ENCODE measurements around the gene REEP1.

The REEP1 gene

DNA sequence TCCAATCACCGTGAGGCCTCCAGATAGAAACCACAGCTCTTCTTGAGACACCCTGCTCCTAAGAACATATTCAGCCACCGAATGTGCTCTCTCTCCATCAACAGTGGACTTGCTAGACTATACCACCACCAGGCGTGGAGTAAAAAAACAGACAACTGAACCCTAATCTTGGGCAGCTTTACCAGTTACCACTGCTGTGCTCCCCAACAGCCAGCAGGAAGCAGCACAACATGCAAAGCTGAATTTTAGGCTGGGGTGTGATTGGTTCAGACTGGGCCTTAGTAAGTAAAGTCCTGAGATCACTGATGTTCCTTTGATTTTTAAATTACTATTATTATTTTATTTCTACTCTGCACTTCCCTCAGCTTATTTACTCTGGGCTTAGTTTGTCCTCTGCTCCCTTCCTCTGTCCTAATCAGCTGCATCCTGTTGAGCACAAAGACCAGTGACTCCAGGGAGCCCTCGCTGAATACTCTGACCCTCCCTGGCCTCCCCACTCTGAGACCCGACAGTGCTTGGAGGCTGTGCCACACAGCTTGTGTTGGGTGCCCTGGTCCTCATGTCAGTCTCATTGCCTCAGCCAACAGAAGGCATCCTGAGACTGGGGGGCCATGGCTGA lies 116.3 kb downstream of the REEP1 start:
- WGBS, 2 donors (ENCODE audit: extremely low coverage in 2 of 2, insufficient read length in 2 of 2, insufficient replicate concordance in 1 of 2), result no CpG with 5 or more reads among the region's 5 CpGs

GRCh38 chr2:86219896-86220295 lies 117.5 kb downstream of the REEP1 start:
- WGBS, 2 donors (ENCODE audit: extremely low coverage in 2 of 2, insufficient read length in 2 of 2, insufficient replicate concordance in 1 of 2), result no CpG with 5 or more reads among the region's 5 CpGs
- Histone ChIP-seq H3K9me3 (replicated peaks in 1 of 2; ENCODE audit: control insufficient read depth in 2 of 2, insufficient read depth in 1 of 2, low read depth in 1 of 2, low read length in 2 of 2) (no peaks in the 10 kb centered on the region), H3K27ac (replicated peaks; ENCODE audit: low read length) (no peak overlapping the region), H3K23ac (ENCODE audit: low read depth, low read length, poor library complexity) (no peak overlapping the region), H2BK120ac (ENCODE audit: low read depth, low read length) (no peak overlapping the region), H3K4me3 (ENCODE audit: low read length in 2 of 2) (no peak overlapping the region), H3K36me3 (replicated peaks in 1 of 2; ENCODE audit: control insufficient read depth in 2 of 2, insufficient read depth in 2 of 2, low read length in 2 of 2) (no peaks in the 10 kb centered on the region), H2BK12ac (ENCODE audit: low read length) (no peak overlapping the region), H2AFZ (ENCODE audit: low read length) (no peak overlapping the region), H4K8ac (ENCODE audit: low read depth, low read length) (no peak overlapping the region), H2AK5ac (ENCODE audit: low read depth, low read length) (no peak overlapping the region), H3K18ac (ENCODE audit: low read length) (no peak overlapping the region), H3K9ac (ENCODE audit: low read depth, low read length, poor library complexity) (peak overlapping the region; percentile 15), H3K79me1 (ENCODE audit: low read depth, low read length) (no peaks in the 10 kb centered on the region), H4K91ac (ENCODE audit: low read depth, low read length, poor library complexity) (no peak overlapping the region), H3K27me3 (ENCODE audit: control insufficient read depth in 3 of 3, insufficient read depth in 3 of 3, low read depth in 1 of 3, low read length in 3 of 3) (no peaks in the 10 kb centered on the region), H3K4me1 (ENCODE audit: control insufficient read depth in 2 of 2, insufficient read depth in 1 of 2, low read depth in 1 of 2, low read length in 2 of 2) (peaks cover 16 to 23% of the 10 kb centered on the region in 2 donors), H2BK5ac (ENCODE audit: low read length) (no peak overlapping the region), H3K4ac (ENCODE audit: low read length) (no peak overlapping the region), H2BK15ac (ENCODE audit: low read length) (no peak overlapping the region), H3K4me2 (ENCODE audit: insufficient read depth, low read length, poor library complexity, severe bottlenecking) (no peak overlapping the region), H3K14ac (ENCODE audit: low read length) (no peak overlapping the region)
- DNase-seq (ENCODE audit: low spot score), result no peak

More for the DNA sequence above, 116.3 kb downstream of the REEP1 start:
- Histone ChIP-seq H3K27ac (replicated peaks; ENCODE audit: low read length) (no peak overlapping the region), H4K8ac (ENCODE audit: low read depth, low read length) (no peak overlapping the region), H3K4me3 (ENCODE audit: low read length in 2 of 2) (no peak overlapping the region), H2AK5ac (ENCODE audit: low read depth, low read length) (no peak overlapping the region), H3K23ac (ENCODE audit: low read depth, low read length, poor library complexity) (no peak overlapping the region), H4K91ac (ENCODE audit: low read depth, low read length, poor library complexity) (peak overlapping the region; percentile 68), H3K36me3 (replicated peaks in 1 of 2; ENCODE audit: control insufficient read depth in 2 of 2, insufficient read depth in 2 of 2, low read length in 2 of 2) (no peaks in the 10 kb centered on the region), H3K14ac (ENCODE audit: low read length) (no peak overlapping the region), H3K27me3 (ENCODE audit: control insufficient read depth in 3 of 3, insufficient read depth in 3 of 3, low read depth in 1 of 3, low read length in 3 of 3) (no peaks in the 10 kb centered on the region), H3K4me2 (ENCODE audit: insufficient read depth, low read length, poor library complexity, severe bottlenecking) (no peak overlapping the region), H3K4me1 (ENCODE audit: control insufficient read depth in 2 of 2, insufficient read depth in 1 of 2, low read depth in 1 of 2, low read length in 2 of 2) (peaks cover 16 to 25% of the 10 kb centered on the region in 2 donors), H2BK12ac (ENCODE audit: low read length) (no peak overlapping the region), H3K9ac (ENCODE audit: low read depth, low read length, poor library complexity) (no peak overlapping the region), H2BK15ac (ENCODE audit: low read length) (no peak overlapping the region), H2BK120ac (ENCODE audit: low read depth, low read length) (no peak overlapping the region), H3K9me3 (replicated peaks in 1 of 2; ENCODE audit: control insufficient read depth in 2 of 2, insufficient read depth in 1 of 2, low read depth in 1 of 2, low read length in 2 of 2) (no peaks in the 10 kb centered on the region), H3K79me1 (ENCODE audit: low read depth, low read length) (no peaks in the 10 kb centered on the region), H3K4ac (ENCODE audit: low read length) (no peak overlapping the region), H2BK5ac (ENCODE audit: low read length) (no peak overlapping the region), H2AFZ (ENCODE audit: low read length) (peak overlapping the region; percentile 2), H3K18ac (ENCODE audit: low read length) (peak overlapping the region; percentile 67)
- peak; percentile 50 for DNase-seq (ENCODE audit: low spot score)

GRCh38 chr2:86218124-86218523 lies 119.3 kb downstream of the REEP1 start:
- Histone ChIP-seq H3K18ac (ENCODE audit: low read length) (no peak overlapping the region), H3K4me3 (ENCODE audit: low read length in 2 of 2) (no peak overlapping the region), H2BK15ac (ENCODE audit: low read length) (no peak overlapping the region), H2BK5ac (ENCODE audit: low read length) (no peak overlapping the region), H3K4me2 (ENCODE audit: insufficient read depth, low read length, poor library complexity, severe bottlenecking) (no peak overlapping the region), H2BK12ac (ENCODE audit: low read length) (no peak overlapping the region), H3K4ac (ENCODE audit: low read length) (no peak overlapping the region), H3K23ac (ENCODE audit: low read depth, low read length, poor library complexity) (no peak overlapping the region), H3K79me1 (ENCODE audit: low read depth, low read length) (no peaks in the 10 kb centered on the region), H2BK120ac (ENCODE audit: low read depth, low read length) (no peak overlapping the region), H3K27ac (replicated peaks; ENCODE audit: low read length) (no peak overlapping the region), H4K8ac (ENCODE audit: low read depth, low read length) (no peak overlapping the region), H3K14ac (ENCODE audit: low read length) (no peak overlapping the region), H3K9me3 (replicated peaks in 1 of 2; ENCODE audit: control insufficient read depth in 2 of 2, insufficient read depth in 1 of 2, low read depth in 1 of 2, low read length in 2 of 2) (no peaks in the 10 kb centered on the region), H2AFZ (ENCODE audit: low read length) (peak overlapping the region; percentile 9), H3K9ac (ENCODE audit: low read depth, low read length, poor library complexity) (no peak overlapping the region), H3K36me3 (replicated peaks in 1 of 2; ENCODE audit: control insufficient read depth in 2 of 2, insufficient read depth in 2 of 2, low read length in 2 of 2) (peaks cover 2 to 16% of the 10 kb centered on the region in 2 donors), H2AK5ac (ENCODE audit: low read depth, low read length) (no peak overlapping the region), H3K27me3 (ENCODE audit: control insufficient read depth in 3 of 3, insufficient read depth in 3 of 3, low read depth in 1 of 3, low read length in 3 of 3) (no peaks in the 10 kb centered on the region), H3K4me1 (ENCODE audit: control insufficient read depth in 2 of 2, insufficient read depth in 1 of 2, low read depth in 1 of 2, low read length in 2 of 2) (peaks cover 5 to 7% of the 10 kb centered on the region in 2 donors), H4K91ac (ENCODE audit: low read depth, low read length, poor library complexity) (no peak overlapping the region)
- no CpG with 5 or more reads among the region's 4 CpGs for WGBS, 2 donors (ENCODE audit: extremely low coverage in 2 of 2, insufficient read length in 2 of 2, insufficient replicate concordance in 1 of 2)
- no peak for DNase-seq (ENCODE audit: low spot score)

GRCh38 chr2:86216575-86217555 lies 120.6 kb downstream of the REEP1 start:
- no peak overlapping the region for H3K14ac ChIP-seq (ENCODE audit: low read length)
- H4K91ac ChIP-seq (ENCODE audit: low read depth, low read length, poor library complexity), result no peak overlapping the region
- no peak overlapping the region for H2AFZ ChIP-seq (ENCODE audit: low read length)
- H3K27me3 ChIP-seq (ENCODE audit: control insufficient read depth in 3 of 3, insufficient read depth in 3 of 3, low read depth in 1 of 3, low read length in 3 of 3), result no peaks in the 10 kb centered on the region
- no peaks in the 10 kb centered on the region for H3K79me1 ChIP-seq (ENCODE audit: low read depth, low read length)
- no peak overlapping the region for H3K18ac ChIP-seq (ENCODE audit: low read length)
- H2BK120ac ChIP-seq (ENCODE audit: low read depth, low read length), result no peak overlapping the region
- peaks cover 0 to 2% of the 10 kb centered on the region in 2 donors for H3K4me1 ChIP-seq (ENCODE audit: control insufficient read depth in 2 of 2, insufficient read depth in 1 of 2, low read depth in 1 of 2, low read length in 2 of 2)
- no peak overlapping the region for H3K4ac ChIP-seq (ENCODE audit: low read length)
- WGBS, 2 donors (ENCODE audit: extremely low coverage in 2 of 2, insufficient read length in 2 of 2, insufficient replicate concordance in 1 of 2), result no CpG with 5 or more reads among the region's 13 CpGs
- no peaks in the 10 kb centered on the region for H3K9me3 ChIP-seq (replicated peaks in 1 of 2; ENCODE audit: control insufficient read depth in 2 of 2, insufficient read depth in 1 of 2, low read depth in 1 of 2, low read length in 2 of 2)
- no peak overlapping the region for H4K8ac ChIP-seq (ENCODE audit: low read depth, low read length)
- peaks cover 6 to 28% of the 10 kb centered on the region in 2 donors for H3K36me3 ChIP-seq (replicated peaks in 1 of 2; ENCODE audit: control insufficient read depth in 2 of 2, insufficient read depth in 2 of 2, low read length in 2 of 2)
- H3K27ac ChIP-seq (replicated peaks; ENCODE audit: low read length), result no peak overlapping the region
- DNase-seq (ENCODE audit: low spot score), result no peak
- H3K4me3 ChIP-seq (ENCODE audit: low read length in 2 of 2), result no peak overlapping the region
- H3K9ac ChIP-seq (ENCODE audit: low read depth, low read length, poor library complexity), result no peak overlapping the region
- no peak overlapping the region for H2BK5ac ChIP-seq (ENCODE audit: low read length)
- no peak overlapping the region for H3K23ac ChIP-seq (ENCODE audit: low read depth, low read length, poor library complexity)
- no peak overlapping the region for H2AK5ac ChIP-seq (ENCODE audit: low read depth, low read length)
- no peak overlapping the region for H2BK12ac ChIP-seq (ENCODE audit: low read length)
- no peak overlapping the region for H2BK15ac ChIP-seq (ENCODE audit: low read length)
- H3K4me2 ChIP-seq (ENCODE audit: insufficient read depth, low read length, poor library complexity, severe bottlenecking), result no peak overlapping the region
